Fibroblast of lung (primary cell): ENCODE results near the gene ARHGEF40.

Source experiments
- CTCF ChIP-seq, 2 donors: IDR thresholded peaks in 1 of 2; conservative IDR thresholded peaks in 1 of 2; 1 replicate in 1 of 2; 2 replicates in 1 of 2; pipeline ENCODE4 v1.5.1; 2011 to 2012; ENCODE audit warnings: low read length in 2 of 2, control low read depth in 1 of 2, inconsistent platforms in 1 of 2, low read depth in 1 of 2, mild to moderate bottlenecking in 1 of 2
- EZH2 ChIP-seq: IDR thresholded peaks from 2 replicates; pipeline ENCODE4 v1.5.1; 2012; ENCODE audit warnings: low read length, control low read depth, mild to moderate bottlenecking; ENCODE audit errors: missing control alignments

GRCh38 chr14:21070610-21071224 is 613 bp downstream of the ARHGEF40 start:
- TF ChIP-seq CTCF (conservative IDR thresholded peaks at IDR 0.05 in 1 of 2, IDR thresholded peaks at IDR 0.05 in 1 of 2; ENCODE audit: low read depth in 1 of 2, low read length in 2 of 2) (no peak), EZH2 (no peak)
